HEK293 (cell line): ENCODE results near the gene PLAAT1.

Experiments
- CTCF ChIA-PET: fragments of 350-600 bp; formaldehyde crosslinking; extraction: SDS; loops from one replicate; lab custom pipeline; 2021; ENCODE audit warnings: antibody characterized with exemption; lab: Yijun Ruan, JAX
- POLR2A ChIA-PET: fragments of 300-600 bp; formaldehyde crosslinking; extraction: SDS; loops from one replicate; lab custom pipeline; 2020; ENCODE audit warnings: antibody characterized with exemption, inconsistent platforms; lab: Yijun Ruan, JAX
- H3K27ac ChIP-seq: fragments of 200-500 bp; sonication (Bioruptor generic); 2 replicates; pipeline ENCODE4 v1.5.1; 2014; ENCODE audit warnings: low read depth, low read length, control low read depth, inconsistent platforms; ENCODE audit errors: extremely low read depth
- H3K36me3 ChIP-seq, 2 experiments: fragments of 200-500 bp in 1 of 2; sonication (Bioruptor generic) in 1 of 2; 1 replicate in 1 of 2; 2 replicates in 1 of 2; pipeline ENCODE4 v1.5.1; 2014 to 2017; ENCODE audit warnings: inconsistent platforms in 2 of 2, low read length in 2 of 2; ENCODE audit not compliant: control insufficient read depth in 2 of 2, insufficient read depth in 1 of 2
- H3K4me1 ChIP-seq: fragments of 200-500 bp; sonication (Bioruptor generic); 2 replicates; pipeline ENCODE4 v1.5.1; 2014; ENCODE audit warnings: mild to moderate bottlenecking, low read length, inconsistent platforms; ENCODE audit not compliant: control insufficient read depth, insufficient read depth
- H3K4me3 ChIP-seq: 2 replicates; pipeline ENCODE4 v1.5.1; 2011; ENCODE audit warnings: low read depth, mild to moderate bottlenecking, control low read depth, low read length, moderate library complexity
- H3K9me3 ChIP-seq: fragments of 200-500 bp; sonication (Bioruptor generic); 2 replicates; pipeline ENCODE4 v1.5.1; 2014; ENCODE audit warnings: low read depth, low read length, inconsistent platforms; ENCODE audit not compliant: control insufficient read depth, insufficient read depth
- BCL11A ChIP-seq: fragments of 450-650 bp; formaldehyde crosslinking; IDR thresholded peaks from 2 replicates; pipeline ENCODE4 v1.5.1; 2016; ENCODE audit warnings: low read depth, missing biosample characterization, missing genetic modification characterization
- IKZF3 ChIP-seq: fragments of 450-650 bp; IDR thresholded peaks from 2 replicates; pipeline ENCODE4 v1.5.0; 2018; ENCODE audit warnings: missing biosample characterization, mild to moderate bottlenecking, missing genetic modification characterization, moderate library complexity
- PATZ1 ChIP-seq: fragments of 450-650 bp; formaldehyde crosslinking; IDR thresholded peaks from 2 replicates; pipeline ENCODE4 v1.5.1; 2016; ENCODE audit warnings: missing biosample characterization, missing genetic modification characterization
- SP3 ChIP-seq: fragments of 450-650 bp; formaldehyde crosslinking; IDR thresholded peaks from 2 replicates; pipeline ENCODE4 v1.5.1; 2016; ENCODE audit warnings: missing biosample characterization, missing genetic modification characterization
- TRIM28 ChIP-seq: IDR thresholded peaks from 2 replicates; pipeline ENCODE4 v1.6.1; 2011; ENCODE audit warnings: low read length, control low read depth, borderline replicate concordance
- ZBTB20 ChIP-seq: fragments of 450-650 bp; formaldehyde crosslinking; IDR thresholded peaks from 2 replicates; pipeline ENCODE4 v1.5.1; 2016; ENCODE audit warnings: missing biosample characterization, missing genetic modification characterization
- ZBTB21 ChIP-seq: fragments of 450-650 bp; formaldehyde crosslinking; IDR thresholded peaks from 2 replicates; pipeline ENCODE4 v1.5.1; 2017; ENCODE audit warnings: missing biosample characterization, missing genetic modification characterization
- ZBTB44 ChIP-seq: fragments of 450-650 bp; IDR thresholded peaks from 2 replicates; pipeline ENCODE4 v1.5.1; 2018; ENCODE audit warnings: missing biosample characterization, mild to moderate bottlenecking, missing genetic modification characterization
- ZBTB8A ChIP-seq: fragments of 450-650 bp; formaldehyde crosslinking; IDR thresholded peaks from 2 replicates; pipeline ENCODE4 v1.5.1; 2016; ENCODE audit warnings: missing biosample characterization, missing genetic modification characterization
- ZNF138 ChIP-seq: fragments of 450-650 bp; formaldehyde crosslinking; IDR thresholded peaks from 2 replicates; pipeline ENCODE4 v1.5.1; 2016; ENCODE audit warnings: missing biosample characterization, missing genetic modification characterization, borderline replicate concordance
- ZNF140 ChIP-seq: fragments of 450-650 bp; formaldehyde crosslinking; IDR thresholded peaks from 2 replicates; pipeline ENCODE4 v1.5.1; 2016; ENCODE audit warnings: missing biosample characterization, missing genetic modification characterization
- ZNF248 ChIP-seq: fragments of 450-650 bp; formaldehyde crosslinking; IDR thresholded peaks from 2 replicates; pipeline ENCODE4 v1.5.1; 2017; ENCODE audit warnings: missing biosample characterization, missing genetic modification characterization
- ZNF362 ChIP-seq: fragments of 450-650 bp; formaldehyde crosslinking; IDR thresholded peaks from 2 replicates; pipeline ENCODE4 v1.5.1; 2016; ENCODE audit warnings: missing biosample characterization, missing genetic modification characterization
- ZNF416 ChIP-seq: fragments of 450-650 bp; formaldehyde crosslinking; IDR thresholded peaks from 2 replicates; pipeline ENCODE4 v1.5.1; 2016; ENCODE audit warnings: missing biosample characterization, missing genetic modification characterization
- ZNF501 ChIP-seq: fragments of 450-650 bp; formaldehyde crosslinking; IDR thresholded peaks from 2 replicates; pipeline ENCODE4 v1.5.1; 2016; ENCODE audit warnings: missing biosample characterization, missing genetic modification characterization
- ZNF514 ChIP-seq: fragments of 450-650 bp; formaldehyde crosslinking; IDR thresholded peaks from 2 replicates; pipeline ENCODE4 v1.5.1; 2016; ENCODE audit warnings: missing biosample characterization, missing genetic modification characterization
- ZNF624 ChIP-seq: fragments of 450-650 bp; formaldehyde crosslinking; IDR thresholded peaks from 2 replicates; pipeline ENCODE4 v1.5.1; 2017; ENCODE audit warnings: missing biosample characterization, missing genetic modification characterization
- ZSCAN23 ChIP-seq: fragments of 450-650 bp; formaldehyde crosslinking; IDR thresholded peaks from 2 replicates; pipeline ENCODE4 v1.5.1; 2016; ENCODE audit warnings: missing biosample characterization, missing genetic modification characterization
- TF ChIP-seq, protein P1 (sequence below): fragments of 450-650 bp; formaldehyde crosslinking; IDR thresholded peaks from 2 replicates; pipeline ENCODE4 v1.5.1; 2016; ENCODE audit warnings: missing biosample characterization, missing genetic modification characterization
- TF ChIP-seq, protein P2 (sequence below): fragments of 450-650 bp; formaldehyde crosslinking; IDR thresholded peaks from 2 replicates; pipeline ENCODE4 v1.5.1; 2016; ENCODE audit warnings: missing biosample characterization, missing genetic modification characterization, borderline replicate concordance

PLAAT1 gene

DNA sequence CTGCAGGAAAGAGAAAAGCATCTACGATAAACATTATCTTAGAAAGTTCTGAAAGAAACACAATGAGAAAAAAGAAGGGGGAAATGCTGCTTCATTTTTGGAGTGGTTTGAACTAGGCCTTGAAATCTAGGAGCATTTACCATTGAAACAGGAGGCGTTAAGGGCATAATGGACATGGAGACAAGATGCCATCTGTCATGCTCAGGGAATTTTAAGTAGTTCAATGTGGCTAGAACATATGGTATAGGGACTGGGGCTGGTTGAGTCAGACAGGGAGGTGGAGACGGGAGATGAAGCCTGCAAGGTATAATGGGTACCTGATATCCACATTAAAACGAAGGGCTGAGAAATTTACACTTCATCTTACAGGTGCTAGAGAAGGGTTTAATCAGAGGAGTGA is 10.4 kb upstream of the PLAAT1 start:
- CTCF ChIA-PET: no interaction called here
- H3K9me3 ChIP-seq: no peaks in the 10 kb centered on the region
- TF ChIP-seq ZBTB21 (tag by site-specific recombination) (no peak), ZBTB8A (no peak), ZSCAN23 (no peak), ZNF624 (tag by site-specific recombination) (no peak), ZNF501 (tag by site-specific recombination) (no peak), ZNF138 (tag by site-specific recombination) (no peak), ZNF416 (no peak), ZNF362 (tag by site-specific recombination) (no peak), IKZF3 (no peak), SP3 (tag by site-specific recombination) (no peak), ZNF514 (tag by site-specific recombination) (no peak), PATZ1 (no peak)
- TF ChIP-seq, protein P1, sequence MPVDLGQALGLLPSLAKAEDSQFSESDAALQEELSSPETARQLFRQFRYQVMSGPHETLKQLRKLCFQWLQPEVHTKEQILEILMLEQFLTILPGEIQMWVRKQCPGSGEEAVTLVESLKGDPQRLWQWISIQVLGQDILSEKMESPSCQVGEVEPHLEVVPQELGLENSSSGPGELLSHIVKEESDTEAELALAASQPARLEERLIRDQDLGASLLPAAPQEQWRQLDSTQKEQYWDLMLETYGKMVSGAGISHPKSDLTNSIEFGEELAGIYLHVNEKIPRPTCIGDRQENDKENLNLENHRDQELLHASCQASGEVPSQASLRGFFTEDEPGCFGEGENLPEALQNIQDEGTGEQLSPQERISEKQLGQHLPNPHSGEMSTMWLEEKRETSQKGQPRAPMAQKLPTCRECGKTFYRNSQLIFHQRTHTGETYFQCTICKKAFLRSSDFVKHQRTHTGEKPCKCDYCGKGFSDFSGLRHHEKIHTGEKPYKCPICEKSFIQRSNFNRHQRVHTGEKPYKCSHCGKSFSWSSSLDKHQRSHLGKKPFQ (tag by site-specific recombination): no peak
- TF ChIP-seq, all 188 proteins: peak for 0
- no peaks in the 10 kb centered on the region for H3K4me1 ChIP-seq
- POLR2A ChIA-PET: interaction anchor here (0.5 kb wide), 1 partner anchor 10 kb away, joined by 3 read pairs; no protein-coding TSS in a partner anchor
- no peaks in the 10 kb centered on the region for H3K36me3 ChIP-seq
- H3K27ac ChIP-seq: no peak overlapping the region
- H3K4me3 ChIP-seq: no peak overlapping the region

- no peak overlapping the region for H3K27ac ChIP-seq
- ChIA-PET POLR2A (no interaction called here), CTCF (no interaction called here)
- H3K4me1 ChIP-seq: no peaks in the 10 kb centered on the region
- no peaks in the 10 kb centered on the region for H3K36me3 ChIP-seq
- no peaks in the 10 kb centered on the region for H3K9me3 ChIP-seq
- no peak for TF ChIP-seq ZBTB20 (tag by site-specific recombination)
- no peak for TF ChIP-seq BCL11A
- no peak for TF ChIP-seq ZNF140 (tag by site-specific recombination)
- TF ChIP-seq ZNF248 (tag by site-specific recombination): no peak
- no peak for TF ChIP-seq ZBTB44 (tag by site-specific recombination)
- TF ChIP-seq TRIM28: 0 out of 2 replicates have a peak, but pooled peaks have one; percentile 38
- TF ChIP-seq, protein P2, sequence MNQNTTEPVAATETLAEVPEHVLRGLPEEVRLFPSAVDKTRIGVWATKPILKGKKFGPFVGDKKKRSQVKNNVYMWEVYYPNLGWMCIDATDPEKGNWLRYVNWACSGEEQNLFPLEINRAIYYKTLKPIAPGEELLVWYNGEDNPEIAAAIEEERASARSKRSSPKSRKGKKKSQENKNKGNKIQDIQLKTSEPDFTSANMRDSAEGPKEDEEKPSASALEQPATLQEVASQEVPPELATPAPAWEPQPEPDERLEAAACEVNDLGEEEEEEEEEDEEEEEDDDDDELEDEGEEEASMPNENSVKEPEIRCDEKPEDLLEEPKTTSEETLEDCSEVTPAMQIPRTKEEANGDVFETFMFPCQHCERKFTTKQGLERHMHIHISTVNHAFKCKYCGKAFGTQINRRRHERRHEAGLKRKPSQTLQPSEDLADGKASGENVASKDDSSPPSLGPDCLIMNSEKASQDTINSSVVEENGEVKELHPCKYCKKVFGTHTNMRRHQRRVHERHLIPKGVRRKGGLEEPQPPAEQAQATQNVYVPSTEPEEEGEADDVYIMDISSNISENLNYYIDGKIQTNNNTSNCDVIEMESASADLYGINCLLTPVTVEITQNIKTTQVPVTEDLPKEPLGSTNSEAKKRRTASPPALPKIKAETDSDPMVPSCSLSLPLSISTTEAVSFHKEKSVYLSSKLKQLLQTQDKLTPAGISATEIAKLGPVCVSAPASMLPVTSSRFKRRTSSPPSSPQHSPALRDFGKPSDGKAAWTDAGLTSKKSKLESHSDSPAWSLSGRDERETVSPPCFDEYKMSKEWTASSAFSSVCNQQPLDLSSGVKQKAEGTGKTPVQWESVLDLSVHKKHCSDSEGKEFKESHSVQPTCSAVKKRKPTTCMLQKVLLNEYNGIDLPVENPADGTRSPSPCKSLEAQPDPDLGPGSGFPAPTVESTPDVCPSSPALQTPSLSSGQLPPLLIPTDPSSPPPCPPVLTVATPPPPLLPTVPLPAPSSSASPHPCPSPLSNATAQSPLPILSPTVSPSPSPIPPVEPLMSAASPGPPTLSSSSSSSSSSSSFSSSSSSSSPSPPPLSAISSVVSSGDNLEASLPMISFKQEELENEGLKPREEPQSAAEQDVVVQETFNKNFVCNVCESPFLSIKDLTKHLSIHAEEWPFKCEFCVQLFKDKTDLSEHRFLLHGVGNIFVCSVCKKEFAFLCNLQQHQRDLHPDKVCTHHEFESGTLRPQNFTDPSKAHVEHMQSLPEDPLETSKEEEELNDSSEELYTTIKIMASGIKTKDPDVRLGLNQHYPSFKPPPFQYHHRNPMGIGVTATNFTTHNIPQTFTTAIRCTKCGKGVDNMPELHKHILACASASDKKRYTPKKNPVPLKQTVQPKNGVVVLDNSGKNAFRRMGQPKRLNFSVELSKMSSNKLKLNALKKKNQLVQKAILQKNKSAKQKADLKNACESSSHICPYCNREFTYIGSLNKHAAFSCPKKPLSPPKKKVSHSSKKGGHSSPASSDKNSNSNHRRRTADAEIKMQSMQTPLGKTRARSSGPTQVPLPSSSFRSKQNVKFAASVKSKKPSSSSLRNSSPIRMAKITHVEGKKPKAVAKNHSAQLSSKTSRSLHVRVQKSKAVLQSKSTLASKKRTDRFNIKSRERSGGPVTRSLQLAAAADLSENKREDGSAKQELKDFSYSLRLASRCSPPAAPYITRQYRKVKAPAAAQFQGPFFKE (tag by site-specific recombination): no peak
- H3K4me3 ChIP-seq: no peak overlapping the region
These were observed 9.8 kb upstream of the PLAAT1 start for GRCh38 chr3:193231201-193231600.
